ENCODE measurements around the gene GTPBP6.

DNA sequence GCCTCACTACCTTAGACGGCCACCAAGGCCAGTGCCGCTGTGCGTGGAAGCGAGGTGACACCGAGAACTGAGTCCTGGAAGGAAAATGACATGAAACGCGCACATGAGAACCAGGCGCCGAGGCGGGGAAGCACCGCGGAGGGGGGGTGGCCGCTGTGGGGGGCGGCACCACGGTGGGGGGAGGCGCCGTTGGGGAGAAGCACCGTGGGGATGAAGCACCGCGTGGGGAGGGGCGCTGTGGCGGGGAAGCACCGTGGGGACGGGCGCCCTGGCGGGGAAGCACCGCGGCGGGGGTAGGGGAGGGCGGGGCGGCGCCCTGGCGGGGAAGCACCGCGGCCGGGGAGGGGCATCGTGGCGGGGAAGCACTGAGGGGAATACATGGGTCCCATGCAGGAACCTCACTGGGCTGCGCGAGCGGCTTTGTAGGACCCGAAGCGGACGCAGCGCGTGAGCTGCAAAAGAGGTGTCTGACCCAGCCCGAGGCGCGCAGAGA lies 40.1 kb upstream of the GTPBP6 start:
- TF ChIP-seq, protein P1, sequence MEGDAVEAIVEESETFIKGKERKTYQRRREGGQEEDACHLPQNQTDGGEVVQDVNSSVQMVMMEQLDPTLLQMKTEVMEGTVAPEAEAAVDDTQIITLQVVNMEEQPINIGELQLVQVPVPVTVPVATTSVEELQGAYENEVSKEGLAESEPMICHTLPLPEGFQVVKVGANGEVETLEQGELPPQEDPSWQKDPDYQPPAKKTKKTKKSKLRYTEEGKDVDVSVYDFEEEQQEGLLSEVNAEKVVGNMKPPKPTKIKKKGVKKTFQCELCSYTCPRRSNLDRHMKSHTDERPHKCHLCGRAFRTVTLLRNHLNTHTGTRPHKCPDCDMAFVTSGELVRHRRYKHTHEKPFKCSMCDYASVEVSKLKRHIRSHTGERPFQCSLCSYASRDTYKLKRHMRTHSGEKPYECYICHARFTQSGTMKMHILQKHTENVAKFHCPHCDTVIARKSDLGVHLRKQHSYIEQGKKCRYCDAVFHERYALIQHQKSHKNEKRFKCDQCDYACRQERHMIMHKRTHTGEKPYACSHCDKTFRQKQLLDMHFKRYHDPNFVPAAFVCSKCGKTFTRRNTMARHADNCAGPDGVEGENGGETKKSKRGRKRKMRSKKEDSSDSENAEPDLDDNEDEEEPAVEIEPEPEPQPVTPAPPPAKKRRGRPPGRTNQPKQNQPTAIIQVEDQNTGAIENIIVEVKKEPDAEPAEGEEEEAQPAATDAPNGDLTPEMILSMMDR (IDR thresholded peaks at IDR 0.05 in 8 of 11, conservative IDR thresholded peaks at IDR 0.05 in 3 of 11) = no peak
- TF ChIP-seq POLR2AphosphoS5 (IDR thresholded peaks at IDR 0.05) (no peak), POLR2A (IDR thresholded peaks at IDR 0.05) (no peak)

Data from spleen (tissue), 7 donors.